Endodermal cell (in vitro differentiated cells): ENCODE results near the gene TWIST1. TPM values are rescaled to one million over a fixed set of nuclear protein-coding genes. Genes with fewer than 3 reads are reported as not detected.

Experiments used
- DNase-seq: peaks from one replicate; pipeline ENCODE4 v3.0.0-alpha.2; 2017
- H3K27ac ChIP-seq: 2 replicates; pipeline ENCODE4 v1.5.1; 2013; ENCODE audit warnings: mild to moderate bottlenecking, low read depth, low read length, moderate library complexity
- H3K27me3 ChIP-seq: 2 replicates; pipeline ENCODE4 v1.6.1; 2013; ENCODE audit warnings: mild to moderate bottlenecking, low read length, moderate library complexity; ENCODE audit not compliant: insufficient read depth, control insufficient read depth, poor library complexity, severe bottlenecking
- H3K36me3 ChIP-seq: 2 replicates; pipeline ENCODE4 v1.7.0; 2013; ENCODE audit warnings: mild to moderate bottlenecking, low read length, moderate library complexity; ENCODE audit not compliant: control insufficient read depth, insufficient read depth
- H3K4me1 ChIP-seq: one replicate; pipeline ENCODE4 v1.7.0; 2013; ENCODE audit warnings: low read length; ENCODE audit not compliant: control insufficient read depth, insufficient read depth
- H3K4me3 ChIP-seq: 2 replicates; pipeline ENCODE4 v1.5.1; 2013; ENCODE audit warnings: mild to moderate bottlenecking, low read length, moderate library complexity
- H3K9ac ChIP-seq: 2 replicates; pipeline ENCODE4 v1.6.1; 2013; ENCODE audit warnings: mild to moderate bottlenecking, low read length, moderate library complexity; ENCODE audit not compliant: poor library complexity, severe bottlenecking; ENCODE audit errors: extremely low read depth
- H3K9me3 ChIP-seq: 2 replicates; pipeline ENCODE4 v1.6.1; 2013; ENCODE audit warnings: mild to moderate bottlenecking, low read length, moderate library complexity; ENCODE audit not compliant: control insufficient read depth
- H3K27ac Mint-ChIP-seq: 2 replicates; pipeline ENCODE4 v1.8.0; 2020; ENCODE audit warnings: mixed read lengths
- H3K27me3 Mint-ChIP-seq: 2 replicates; pipeline ENCODE4 v1.8.0; 2021; ENCODE audit warnings: mild to moderate bottlenecking, mixed read lengths; ENCODE audit not compliant: insufficient read depth
- H3K36me3 Mint-ChIP-seq: 2 replicates; pipeline ENCODE4 v1.8.0; 2020; ENCODE audit warnings: low read depth, mixed read lengths
- H3K4me1 Mint-ChIP-seq: 2 replicates; pipeline ENCODE4 v1.8.0; 2020; ENCODE audit warnings: mixed read lengths
- H3K4me3 Mint-ChIP-seq: 2 replicates; pipeline ENCODE4 v1.8.0; 2020; ENCODE audit warnings: mild to moderate bottlenecking, moderate library complexity, mixed read lengths
- H3K9me3 Mint-ChIP-seq: 2 replicates; pipeline ENCODE4 v1.8.0; 2020; ENCODE audit warnings: mild to moderate bottlenecking, mixed read lengths
- CTCF ChIP-seq: fragments of 200-600 bp; sonication (generic); conservative IDR thresholded peaks from 2 replicates; pipeline ENCODE4 v1.5.0; 2021; ENCODE audit warnings: antibody characterized with exemption, mild to moderate bottlenecking
- WGBS, 2 experiments: methylation state at CpG; one replicate each; pipeline versions ENCODE4 v1.1.5 to v1.1.7; 2013; ENCODE audit warnings: missing lambda C conversion rate in 2 of 2, mixed read lengths in 1 of 2; ENCODE audit not compliant: insufficient coverage in 1 of 2, insufficient read length in 1 of 2; 5-methylcytosine and 5-hydroxymethylcytosine counted together
- total RNA-seq, 2 donors: library from RNA; stranded (reverse); fragmentation: NEBNext Ultra II Directional in 1 of 2; extraction: Animal tissue kit (Norgen Biotek cat#: 25700) in 1 of 2; gene quantifications; 2 replicates in 1 of 2; 3 replicates in 1 of 2; pipeline ENCODE4 v1.2.1, GENCODE V29; 2021

TWIST1 gene
- total RNA-seq, 2 donors from 2014 or later: 0.46 to 0.88 TPM

DNA sequence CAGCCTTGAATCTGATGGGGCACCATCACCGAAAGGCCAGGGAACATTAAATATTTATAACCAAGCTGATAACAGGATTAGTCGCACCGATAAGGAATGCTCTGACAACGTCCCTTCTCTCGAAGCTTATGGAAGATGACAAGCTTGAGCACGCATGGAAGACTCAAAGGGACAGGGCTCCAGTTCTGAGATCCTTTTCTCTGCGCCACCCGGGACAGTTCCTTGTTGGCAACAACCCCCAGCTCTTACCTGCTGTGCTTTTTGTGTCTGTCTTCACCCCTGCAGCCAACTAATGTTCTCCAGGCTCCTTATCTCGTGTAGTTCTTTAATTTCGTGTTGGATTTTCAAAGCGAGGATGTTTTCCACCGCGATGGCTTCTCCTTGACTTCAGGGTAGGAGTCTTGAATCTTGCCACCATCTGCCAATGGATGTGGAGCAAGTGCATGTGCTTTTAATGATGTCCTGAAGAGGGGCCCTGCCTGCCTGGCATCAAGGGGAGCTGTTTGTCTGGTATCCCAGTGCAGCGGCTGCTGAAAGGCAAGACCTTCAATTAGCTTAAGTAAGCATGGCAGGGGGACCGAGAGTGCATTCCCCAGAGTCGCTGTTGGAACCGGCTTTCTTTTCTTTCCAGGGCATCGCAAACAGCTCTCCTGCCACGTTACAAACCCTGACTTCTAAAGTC, 28.1 kb upstream of the TWIST1 start:
- H3K4me1 Mint-ChIP-seq: peaks cover 22% of the 10 kb centered on the region
- Histone ChIP-seq H3K36me3 (no peaks in the 10 kb centered on the region), H3K27me3 (peaks cover 73% of the 10 kb centered on the region), H3K4me3 (peak overlapping the region; percentile 75), H3K9me3 (no peaks in the 10 kb centered on the region), H3K4me1 (peaks cover 4% of the 10 kb centered on the region), H3K9ac (no peak overlapping the region), H3K27ac (no peak overlapping the region)
- WGBS, 2 experiments: 3% methylated on average over 14 to 19 of the region's 19 CpGs
- peak overlapping the region; percentile 64 for H3K4me3 Mint-ChIP-seq
- H3K27me3 Mint-ChIP-seq: peaks cover 70% of the 10 kb centered on the region
- no peak overlapping the region for H3K27ac Mint-ChIP-seq
- DNase-seq: peak; percentile 72
- TF ChIP-seq CTCF: peak; percentile 24
- no peaks in the 10 kb centered on the region for H3K9me3 Mint-ChIP-seq
- H3K36me3 Mint-ChIP-seq: no peaks in the 10 kb centered on the region

DNA sequence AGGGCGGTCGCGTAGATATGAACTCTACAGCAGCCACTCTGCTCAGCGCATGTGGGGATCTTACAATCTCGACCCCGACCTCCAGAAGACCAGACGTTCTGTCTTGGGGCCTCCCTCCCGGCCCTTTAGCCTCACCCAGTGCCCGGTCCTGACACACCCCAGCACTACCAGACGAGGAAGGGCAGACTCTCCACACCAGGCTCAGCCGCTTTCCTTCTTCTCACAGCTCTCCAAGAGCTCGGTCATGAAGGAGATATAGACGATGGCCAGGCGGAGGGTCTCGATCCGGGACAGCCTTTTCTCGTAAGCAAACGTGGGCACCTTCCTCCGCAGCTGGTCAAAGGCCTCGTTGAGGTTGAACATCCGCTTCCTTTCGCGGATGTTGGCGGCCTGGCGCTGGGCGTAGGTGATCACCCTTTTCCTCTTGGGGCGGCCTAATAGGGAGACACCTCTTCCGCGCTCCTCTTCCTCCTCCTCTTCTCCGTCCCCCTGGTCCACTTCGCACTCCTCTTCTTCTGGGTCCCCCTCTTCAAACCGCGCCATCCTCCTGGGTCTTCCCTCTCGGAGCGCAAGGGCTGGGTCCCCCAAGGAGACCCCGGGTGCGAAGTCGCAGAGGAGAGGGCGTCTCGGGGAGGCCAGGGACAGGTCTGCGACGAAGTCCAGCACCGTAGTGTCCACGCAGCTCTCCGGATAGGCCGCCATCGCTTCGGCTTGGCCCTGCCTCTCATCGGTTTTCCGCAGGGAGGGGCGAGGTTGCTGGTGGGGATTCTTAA, 27.4 kb upstream of the TWIST1 start, which contains the start of gene FERD3L:
TSS of gene FERD3L (minus strand) at position 761 of the 773 bp plus-strand sequence. CDS start at position 702, 59 bp downstream.
- H3K4me1 Mint-ChIP-seq: peaks cover 22% of the 10 kb centered on the region
- TF ChIP-seq CTCF: no peak
- Histone ChIP-seq H3K9ac (no peak within 1 kb of the TSS), H3K4me1 (peaks cover 4% of the 10 kb centered on the region), H3K4me3 (peak within 1 kb of the TSS; percentile 79), H3K27me3 (peaks cover 78% of the 10 kb centered on the region), H3K27ac (no peak within 1 kb of the TSS), H3K36me3 (no peaks in the 10 kb centered on the region), H3K9me3 (no peaks in the 10 kb centered on the region)
- no peaks in the 10 kb centered on the region for H3K9me3 Mint-ChIP-seq
- H3K4me3 Mint-ChIP-seq: peak within 1 kb of the TSS; percentile 64
- H3K27me3 Mint-ChIP-seq: peaks cover 78% of the 10 kb centered on the region
- 0 to 2% methylated on average over 8 to 51 of the region's 51 CpGs for WGBS, 2 experiments
- no peaks in the 10 kb centered on the region for H3K36me3 Mint-ChIP-seq
- H3K27ac Mint-ChIP-seq: no peak within 1 kb of the TSS
- peak; percentile 65 for DNase-seq

GRCh38 chr7:19143881-19144574, 26.6 kb upstream of the TWIST1 start:
- no peak for TF ChIP-seq CTCF
- Histone ChIP-seq H3K27me3 (peaks cover 78% of the 10 kb centered on the region), H3K4me3 (peak overlapping the region; percentile 79), H3K9ac (no peak overlapping the region), H3K9me3 (no peaks in the 10 kb centered on the region), H3K4me1 (peaks cover 4% of the 10 kb centered on the region), H3K27ac (no peak overlapping the region), H3K36me3 (no peaks in the 10 kb centered on the region)
- peak; percentile 82 for DNase-seq
- no peak overlapping the region for H3K27ac Mint-ChIP-seq
- peaks cover 78% of the 10 kb centered on the region for H3K27me3 Mint-ChIP-seq
- no peaks in the 10 kb centered on the region for H3K36me3 Mint-ChIP-seq
- peak overlapping the region; percentile 64 for H3K4me3 Mint-ChIP-seq
- WGBS, 2 experiments: 2 to 13% methylated on average over 3 to 28 of the region's 30 CpGs
- H3K9me3 Mint-ChIP-seq: no peaks in the 10 kb centered on the region
- H3K4me1 Mint-ChIP-seq: peaks cover 22% of the 10 kb centered on the region
